K562 (cell line): ENCODE results near the gene NIPSNAP3A. TPM values are rescaled to one million over a fixed set of nuclear protein-coding genes. Genes with fewer than 3 reads are reported as not detected.

Source experiments
- C11orf30 ChIP-seq: fragments of 450-650 bp; IDR thresholded peaks from 2 replicates; pipeline ENCODE4 v1.6.1; 2016; ENCODE audit warnings: low read depth, mild to moderate bottlenecking
- CC2D1A ChIP-seq: fragments of 450-650 bp; IDR thresholded peaks from 2 replicates; pipeline ENCODE4 v1.6.1; 2017; ENCODE audit warnings: mild to moderate bottlenecking
- EHMT2 ChIP-seq: fragments of 450-650 bp; IDR thresholded peaks from 2 replicates; pipeline ENCODE4 v1.6.1; 2018; ENCODE audit warnings: antibody characterized with exemption
- MBD2 ChIP-seq: sonication (generic); IDR thresholded peaks from 2 replicates; pipeline ENCODE4 v1.6.1; 2016; ENCODE audit warnings: low read depth, borderline replicate concordance
- POLR2AphosphoS5 ChIP-seq: IDR thresholded peaks from 2 replicates; pipeline ENCODE4 v1.6.1; 2011; ENCODE audit warnings: mild to moderate bottlenecking, low read depth, low read length, moderate library complexity; ENCODE audit not compliant: control insufficient read depth, insufficient read depth
- SIN3B ChIP-seq: fragments of 450-650 bp; IDR thresholded peaks from 2 replicates; pipeline ENCODE4 v1.6.1; 2017; ENCODE audit warnings: low read depth, mild to moderate bottlenecking, moderate library complexity
- SNAPC5 ChIP-seq: fragments of 250-450 bp; sonication (Bioruptor Pico); IDR thresholded peaks from 2 replicates; pipeline ENCODE4 v1.8.0; 2021; ENCODE audit warnings: moderate library complexity, mild to moderate bottlenecking, inconsistent platforms
- THAP12 ChIP-seq: fragments of 250-450 bp; sonication (Bioruptor Pico); IDR thresholded peaks from 2 replicates; pipeline ENCODE4 v1.9.0; 2021; ENCODE audit warnings: mild to moderate bottlenecking, inconsistent platforms
- TRIM24 ChIP-seq, 2 experiments: fragments of 450-650 bp; IDR thresholded peaks; 2 replicates each; pipeline ENCODE4 v1.6.1; 2016
- ZBTB40 ChIP-seq, 2 experiments: fragments of 450-650 bp in 1 of 2; sonication (generic) in 1 of 2; formaldehyde crosslinking in 1 of 2; IDR thresholded peaks; 2 replicates each; pipeline versions ENCODE4 v1.7.1 to v1.9.0; 2016 to 2022; ENCODE audit warnings: inconsistent platforms in 1 of 2, mild to moderate bottlenecking in 1 of 2, missing genetic modification reagents in 1 of 2
- ZNF316 ChIP-seq: fragments of 450-650 bp; IDR thresholded peaks from 2 replicates; pipeline ENCODE4 v1.6.1; 2016
- ZNF583 ChIP-seq: fragments of 250-450 bp; sonication (Bioruptor Pico); IDR thresholded peaks from 2 replicates; pipeline ENCODE4 v1.4.0; 2020
- ZNF592 ChIP-seq: fragments of 450-650 bp; IDR thresholded peaks from 2 replicates; pipeline ENCODE4 v1.6.1; 2017; ENCODE audit warnings: antibody characterized with exemption, mild to moderate bottlenecking
- polyA plus RNA-seq, 8 experiments: library from polyadenylated mRNA; depleted of rRNA in 4 of 8; stranded (reverse) in 5 of 8; unstranded in 3 of 8; fragments of >200 nt; fragmentation: Nextera tagmentation in 2 of 8; fragmentation: Illumina TruSeq in 1 of 8; extraction: Ambion mirVana in 2 of 8; extraction: Trizol in 1 of 8; gene quantifications; 2 replicates each; pipeline versions ENCODE4 v1.2.1 to v1.2.3, GENCODE V29; 2011 to 2014; ENCODE audit warnings: inconsistent platforms in 1 of 8, missing spikeins in 1 of 8
- total RNA-seq, 7 experiments: library from RNA; depleted of rRNA in 6 of 7; stranded (reverse); fragments of >200 nt in 6 of 7; fragmentation: Illumina TruSeq in 2 of 7; extraction: Trizol in 2 of 7; gene quantifications; 2 replicates each; pipeline versions ENCODE4 v1.2.1 to v1.2.3, GENCODE V29; 2011 to 2021; ENCODE audit warnings: low replicate concordance in 1 of 7

NIPSNAP3A gene
- total and polyA plus RNA-seq, 9 of the 15 experiments (the other 6 are each of a cell fraction or from before 2014, with no cell fraction given) = 25.3 to 132 (median 40.5) TPM

GRCh38 chr9:104750185-104750767, 2.8 kb downstream of the NIPSNAP3A start (continued):
- no peak for TF ChIP-seq THAP12 (CRISPR knock-in tag)
- no peak for TF ChIP-seq ZNF592
- TF ChIP-seq ZNF583 = no peak
- TF ChIP-seq CC2D1A = no peak
- TF ChIP-seq POLR2AphosphoS5 = no peak
- peak; percentile 95 for TF ChIP-seq ZNF316
- no peak for TF ChIP-seq SIN3B
- TF ChIP-seq ZBTB40 (IDR thresholded peaks at IDR 0.05) = 0 out of 2 replicates have a peak, but pooled peaks have one; percentile 74
- no peak for TF ChIP-seq ZBTB40 (CRISPR knock-in tag; IDR thresholded peaks at IDR 0.05)
- no peak for TF ChIP-seq TRIM24 (IDR thresholded peaks at IDR 0.05)
- no peak for TF ChIP-seq SNAPC5 (CRISPR knock-in tag)
- TF ChIP-seq C11orf30 = peak; percentile 90
- no peak for TF ChIP-seq MBD2
- no peak for TF ChIP-seq EHMT2
